ENCODE data around the gene RALGPS1.
A peak's percentile ranks its signal among the peaks of the same experiment; 100 is the strongest.

RALGPS1 gene

GRCh38 chr9:127116088-127116726 is 201.6 kb downstream of the RALGPS1 start:
- no peak for FAIRE-seq

GRCh38 chr9:127116957-127117356 is 202.4 kb downstream of the RALGPS1 start:
- FAIRE-seq (no peak), DNase-seq (ENCODE audit: low spot score) (peak; percentile 24)

More at GRCh38 chr9:127116088-127116726, 201.6 kb downstream of the RALGPS1 start:
- no peak for DNase-seq (ENCODE audit: low spot score)

GRCh38 chr9:127117801-127118200 is 203.2 kb downstream of the RALGPS1 start:
- no peak for DNase-seq (ENCODE audit: low spot score)
- FAIRE-seq: no peak

GRCh38 chr9:127118597-127119319 is 204.2 kb downstream of the RALGPS1 start:
- FAIRE-seq (no peak), DNase-seq (ENCODE audit: low spot score) (no peak)

GRCh38 chr9:127119320-127119709 is 204.7 kb downstream of the RALGPS1 start:
- FAIRE-seq: no peak
- no peak for DNase-seq (ENCODE audit: low spot score)

- FAIRE-seq: no peak
Measured at GRCh38 chr9:127121628-127122175, 207.1 kb downstream of the RALGPS1 start.

GRCh38 chr9:127122176-127123063 is 207.8 kb downstream of the RALGPS1 start, which contains the start of gene ANGPTL2:
TSS of gene ANGPTL2 (minus strand) at chr9:127122635. CDS start at chr9:127108731, 13,904 bp downstream.
- FAIRE-seq (no peak), DNase-seq (ENCODE audit: low spot score) (peak; percentile 43)

More at GRCh38 chr9:127121628-127122175, 207.1 kb downstream of the RALGPS1 start:
- no peak for DNase-seq (ENCODE audit: low spot score)

GRCh38 chr9:127123064-127123890 is 208.7 kb downstream of the RALGPS1 start:
- FAIRE-seq (no peak), DNase-seq (ENCODE audit: low spot score) (no peak)

- no peak for DNase-seq (ENCODE audit: low spot score)
- no peak for FAIRE-seq
Measured at GRCh38 chr9:127124111-127124531, 209.5 kb downstream of the RALGPS1 start.

GRCh38 chr9:127124792-127125191 is 210.2 kb downstream of the RALGPS1 start:
- no peak for DNase-seq (ENCODE audit: low spot score)
- no peak for FAIRE-seq

- DNase-seq (ENCODE audit: low spot score) (no peak), FAIRE-seq (no peak)
Measured at GRCh38 chr9:127126971-127127370, 212.4 kb downstream of the RALGPS1 start.

GRCh38 chr9:127128341-127129072 is 213.9 kb downstream of the RALGPS1 start:
- no peak for FAIRE-seq
- DNase-seq (ENCODE audit: low spot score): no peak

- DNase-seq (ENCODE audit: low spot score) (no peak), FAIRE-seq (no peak)
Measured at GRCh38 chr9:127129073-127129717, 214.6 kb downstream of the RALGPS1 start.

GRCh38 chr9:127129718-127130085 is 215.1 kb downstream of the RALGPS1 start:
- FAIRE-seq: no peak
- DNase-seq (ENCODE audit: low spot score): no peak

- FAIRE-seq (no peak), DNase-seq (ENCODE audit: low spot score) (no peak)
Measured at GRCh38 chr9:127130235-127130634, 215.7 kb downstream of the RALGPS1 start.

GRCh38 chr9:127130661-127131538 is 216.3 kb downstream of the RALGPS1 start:
- FAIRE-seq: no peak
- no peak for DNase-seq (ENCODE audit: low spot score)

GRCh38 chr9:127131871-127132270 is 217.3 kb downstream of the RALGPS1 start:
- DNase-seq (ENCODE audit: low spot score): peak; percentile 36

GRCh38 chr9:127132375-127132774 is 217.8 kb downstream of the RALGPS1 start:
- no peak for FAIRE-seq
- DNase-seq (ENCODE audit: low spot score): no peak

More at GRCh38 chr9:127131871-127132270, 217.3 kb downstream of the RALGPS1 start:
- peak; percentile 60 for FAIRE-seq

All from RCC 7860 (cell line).